PFSK-1 (cell line): Measurements from ENCODE around the gene ENKD1.
A peak's percentile ranks its signal among the peaks of the same experiment; 100 is the strongest.

Experiments
- FOXP2 ChIP-seq: optimal IDR thresholded peaks from 2 replicates; pipeline ENCODE3; 2011; ENCODE audit warnings: borderline replicate concordance, control low read depth, inconsistent platforms; ENCODE audit not compliant: insufficient read depth; ENCODE audit errors: extremely low read length, extremely low read depth
- POLR2AphosphoS5 ChIP-seq: IDR thresholded peaks from 2 replicates; pipeline ENCODE4 v1.6.1; 2012; ENCODE audit warnings: low read depth, mild to moderate bottlenecking, control low read depth, low read length, moderate library complexity
- SIN3A ChIP-seq: IDR thresholded peaks from 2 replicates; pipeline ENCODE4 v1.6.1; 2012; ENCODE audit warnings: mild to moderate bottlenecking, low read length, moderate library complexity, borderline replicate concordance; ENCODE audit not compliant: insufficient read depth
- TAF1 ChIP-seq: IDR thresholded peaks from 2 replicates; pipeline ENCODE4 v1.6.1; 2012; ENCODE audit warnings: low read length, control low read depth, borderline replicate concordance; ENCODE audit not compliant: insufficient read depth
- TF ChIP-seq, protein P1 (sequence below), 2 experiments: IDR thresholded peaks; 2 replicates each; pipeline versions ENCODE4 v1.6.1 to v1.8.0; 2011 to 2012; ENCODE audit warnings: low read depth in 2 of 2, low read length in 2 of 2, control low read depth in 1 of 2, inconsistent platforms in 1 of 2, mild to moderate bottlenecking in 1 of 2, moderate library complexity in 1 of 2; ENCODE audit not compliant: insufficient read depth in 1 of 2

ENKD1 gene

DNA sequence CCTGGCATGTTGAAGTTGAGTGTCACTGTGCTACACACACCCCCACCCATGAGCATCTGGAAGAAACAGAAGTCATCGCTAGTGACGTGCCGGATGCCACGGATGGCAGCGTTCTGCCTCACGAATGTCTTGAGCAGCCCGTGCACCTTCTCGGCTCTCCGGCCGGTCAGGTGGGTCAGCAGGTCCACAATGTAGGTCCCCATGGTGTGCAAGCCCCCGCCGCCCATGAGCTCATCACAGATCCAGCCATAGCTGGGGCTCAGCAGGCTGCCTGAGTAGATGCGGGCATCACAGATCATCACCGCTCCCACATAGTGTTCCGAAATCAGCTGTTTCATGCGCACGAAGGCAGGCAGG, 9.0 kb upstream of the ENKD1 start:
- TF ChIP-seq FOXP2 = no peak
- no peak for TF ChIP-seq TAF1
- TF ChIP-seq, protein P1, sequence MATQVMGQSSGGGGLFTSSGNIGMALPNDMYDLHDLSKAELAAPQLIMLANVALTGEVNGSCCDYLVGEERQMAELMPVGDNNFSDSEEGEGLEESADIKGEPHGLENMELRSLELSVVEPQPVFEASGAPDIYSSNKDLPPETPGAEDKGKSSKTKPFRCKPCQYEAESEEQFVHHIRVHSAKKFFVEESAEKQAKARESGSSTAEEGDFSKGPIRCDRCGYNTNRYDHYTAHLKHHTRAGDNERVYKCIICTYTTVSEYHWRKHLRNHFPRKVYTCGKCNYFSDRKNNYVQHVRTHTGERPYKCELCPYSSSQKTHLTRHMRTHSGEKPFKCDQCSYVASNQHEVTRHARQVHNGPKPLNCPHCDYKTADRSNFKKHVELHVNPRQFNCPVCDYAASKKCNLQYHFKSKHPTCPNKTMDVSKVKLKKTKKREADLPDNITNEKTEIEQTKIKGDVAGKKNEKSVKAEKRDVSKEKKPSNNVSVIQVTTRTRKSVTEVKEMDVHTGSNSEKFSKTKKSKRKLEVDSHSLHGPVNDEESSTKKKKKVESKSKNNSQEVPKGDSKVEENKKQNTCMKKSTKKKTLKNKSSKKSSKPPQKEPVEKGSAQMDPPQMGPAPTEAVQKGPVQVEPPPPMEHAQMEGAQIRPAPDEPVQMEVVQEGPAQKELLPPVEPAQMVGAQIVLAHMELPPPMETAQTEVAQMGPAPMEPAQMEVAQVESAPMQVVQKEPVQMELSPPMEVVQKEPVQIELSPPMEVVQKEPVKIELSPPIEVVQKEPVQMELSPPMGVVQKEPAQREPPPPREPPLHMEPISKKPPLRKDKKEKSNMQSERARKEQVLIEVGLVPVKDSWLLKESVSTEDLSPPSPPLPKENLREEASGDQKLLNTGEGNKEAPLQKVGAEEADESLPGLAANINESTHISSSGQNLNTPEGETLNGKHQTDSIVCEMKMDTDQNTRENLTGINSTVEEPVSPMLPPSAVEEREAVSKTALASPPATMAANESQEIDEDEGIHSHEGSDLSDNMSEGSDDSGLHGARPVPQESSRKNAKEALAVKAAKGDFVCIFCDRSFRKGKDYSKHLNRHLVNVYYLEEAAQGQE (IDR thresholded peaks at IDR 0.05; ENCODE audit: insufficient read depth in 1 of 2, low read depth in 2 of 2, low read length in 2 of 2) = no peak
- no peak for TF ChIP-seq POLR2AphosphoS5
- TF ChIP-seq SIN3A = no peak

DNA sequence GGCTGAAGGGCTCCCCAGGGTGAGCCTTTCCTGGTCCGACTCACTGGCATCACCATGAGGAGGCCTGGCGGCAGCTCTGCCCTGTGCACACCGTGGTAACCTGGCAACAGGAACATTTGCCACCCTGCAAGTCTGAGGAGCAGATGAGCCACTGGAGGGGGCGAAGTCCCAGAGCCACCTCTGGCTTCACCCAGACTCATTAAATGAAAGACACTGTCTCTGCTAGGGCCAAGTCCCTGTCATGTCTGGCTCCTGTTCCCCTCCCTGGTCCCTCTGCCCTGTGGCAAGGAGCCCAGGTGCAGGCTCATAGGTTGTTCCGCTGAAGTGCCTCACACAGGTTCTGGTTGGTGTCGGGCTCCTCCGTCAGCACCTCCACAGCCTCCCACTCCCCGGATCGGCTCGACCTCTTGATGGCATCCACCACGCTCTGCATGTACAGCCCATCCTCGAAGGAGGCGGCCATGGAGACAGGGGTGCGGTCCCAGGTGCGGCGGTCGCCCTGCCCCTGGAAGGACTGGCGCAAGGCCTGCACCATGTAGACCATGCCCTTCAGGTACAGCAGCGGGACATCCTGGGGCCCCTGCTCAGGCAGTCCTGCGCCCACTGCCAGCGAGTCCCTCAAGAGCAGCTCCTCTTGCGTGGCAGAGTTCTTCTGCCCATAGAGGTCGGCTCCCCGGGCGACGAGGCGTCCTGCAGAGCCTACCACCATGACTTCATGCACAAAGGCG, 8.5 kb upstream of the ENKD1 start:
- TF ChIP-seq, protein P1 (IDR thresholded peaks at IDR 0.05; ENCODE audit: insufficient read depth in 1 of 2, low read depth in 2 of 2, low read length in 2 of 2) = no peak
- no peak for TF ChIP-seq SIN3A
- no peak for TF ChIP-seq FOXP2

DNA sequence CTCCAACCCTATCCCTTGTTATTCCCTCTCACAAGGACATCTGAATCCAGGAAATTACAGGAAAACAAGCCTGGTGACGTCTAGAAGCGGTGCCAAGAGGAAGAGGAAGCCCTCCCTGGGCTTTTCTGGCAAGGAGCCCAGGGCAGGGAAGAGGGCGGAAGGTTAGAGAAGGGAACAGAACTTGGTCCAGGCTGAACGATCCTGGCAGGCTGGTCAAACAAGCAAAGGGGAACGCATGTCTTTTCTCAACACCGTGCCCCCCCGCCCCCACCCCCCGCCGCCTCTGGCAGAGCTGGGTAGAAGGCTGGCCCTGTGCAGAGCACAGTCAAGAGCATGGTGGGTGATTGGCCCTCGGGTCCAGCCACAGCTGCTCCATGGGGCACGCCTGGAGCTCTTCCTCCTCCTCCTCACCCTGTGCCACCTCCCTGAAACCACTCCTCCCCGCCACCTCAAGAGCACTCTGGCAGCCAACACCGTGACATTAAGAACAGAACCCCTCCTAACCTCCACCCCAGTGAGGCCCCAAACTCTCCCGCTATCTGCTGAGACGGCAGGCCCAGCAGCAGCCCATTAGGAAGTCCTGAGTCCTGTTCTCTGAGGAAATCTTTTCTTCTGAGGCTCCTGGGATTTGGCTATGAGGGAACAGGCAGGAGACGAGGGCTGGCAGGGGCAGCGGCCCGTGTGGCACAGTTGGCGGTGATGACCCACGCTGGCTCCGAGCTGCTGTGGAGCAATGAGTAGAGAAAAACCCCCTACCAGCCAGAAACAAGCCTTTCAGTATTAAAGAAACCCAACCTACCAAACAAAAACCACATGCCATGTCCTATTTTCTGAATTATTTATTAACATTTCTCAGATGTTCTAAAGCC, 7.4 kb upstream of the ENKD1 start:
- TF ChIP-seq TAF1 = no peak
- TF ChIP-seq SIN3A = 0 out of 2 replicates have a peak, but pooled peaks have one; percentile 34

DNA sequence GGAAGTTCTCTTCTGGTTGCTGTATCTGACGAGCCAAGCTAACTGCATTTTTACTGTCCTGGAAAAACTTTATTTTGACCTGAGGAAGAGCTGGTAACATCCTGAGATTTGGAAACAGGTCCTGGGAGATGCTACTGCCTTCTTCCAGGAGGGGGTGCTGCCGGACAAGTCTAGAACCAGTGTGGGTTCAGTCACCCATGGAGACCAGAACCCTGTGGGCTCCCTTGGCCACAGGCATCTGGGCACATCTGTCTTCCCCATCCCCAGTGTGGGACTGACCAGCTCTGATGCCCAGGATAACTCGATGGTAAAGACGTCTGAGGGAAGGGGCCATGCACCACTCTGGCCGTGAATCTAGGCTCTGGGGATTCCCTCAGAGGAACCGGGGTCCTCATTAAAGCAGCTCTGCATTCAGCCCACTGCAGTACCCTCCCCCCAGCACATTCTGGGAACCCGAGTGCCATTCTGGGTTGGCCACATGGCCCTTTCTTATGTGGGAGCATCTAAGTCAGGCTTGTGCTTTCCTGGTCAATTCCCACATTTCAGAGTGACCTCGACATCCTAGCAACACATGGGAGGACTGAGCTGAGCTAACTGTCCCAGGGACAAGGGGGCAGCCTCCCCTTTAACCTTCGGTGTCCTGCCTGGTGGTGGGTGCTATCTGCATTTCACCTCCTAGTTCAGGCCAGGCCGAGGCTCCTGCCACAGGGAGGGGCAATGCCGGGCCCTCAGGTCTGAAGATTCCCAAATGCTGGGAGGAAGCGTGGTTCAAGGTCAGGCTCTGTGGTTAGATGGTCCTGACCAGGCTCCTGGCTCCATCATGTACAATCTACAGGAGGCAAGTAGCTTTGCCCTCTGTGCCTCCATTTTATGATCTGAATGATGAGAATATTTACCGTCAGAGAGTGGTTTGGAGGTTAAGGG, 6.5 kb upstream of the ENKD1 start:
- TF ChIP-seq FOXP2 (no peak), POLR2AphosphoS5 (no peak), TAF1 (no peak), SIN3A (no peak)
- TF ChIP-seq, protein P1 (IDR thresholded peaks at IDR 0.05; ENCODE audit: insufficient read depth in 1 of 2, low read depth in 2 of 2, low read length in 2 of 2) = no peak

DNA sequence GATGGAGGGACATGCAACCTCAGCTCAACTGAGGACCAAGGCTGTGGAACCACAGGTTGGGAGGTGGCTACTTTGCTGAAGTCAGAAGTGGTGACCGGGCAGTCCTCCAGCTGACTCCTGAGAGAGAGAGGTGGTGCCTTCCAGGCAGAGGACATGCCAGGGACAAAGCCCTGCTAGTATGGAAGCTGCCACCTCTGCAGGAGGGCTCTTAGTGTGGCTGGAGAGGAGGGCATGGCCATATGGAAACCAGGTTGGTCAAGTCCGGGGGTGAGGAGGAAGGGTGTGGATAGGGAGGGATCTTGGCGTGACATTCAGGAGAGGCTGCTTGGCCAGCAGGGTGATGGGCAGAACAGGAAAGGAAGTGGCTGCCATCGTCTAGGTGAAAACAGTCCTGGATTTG, 5.8 kb upstream of the ENKD1 start:
- TF ChIP-seq POLR2AphosphoS5 = no peak
- no peak for TF ChIP-seq TAF1
- no peak for TF ChIP-seq FOXP2
- TF ChIP-seq, protein P1 (IDR thresholded peaks at IDR 0.05; ENCODE audit: insufficient read depth in 1 of 2, low read depth in 2 of 2, low read length in 2 of 2) = no peak
- TF ChIP-seq SIN3A = no peak
